OCI-LY7 (cell line): ENCODE results near the gene CPLX4. TPM values are rescaled to one million over a fixed set of nuclear protein-coding genes. Genes with fewer than 3 reads are reported as not detected.

ENCODE experiments used
- BruUV-seq: library from RNA; stranded (reverse); fragments of 400-500 nt; replicated peaks from 2 replicates; lab custom pipeline; 2021; lab: Mats Ljungman, UMichigan
- CTCF ChIA-PET: fragments of 300-600 bp; sonication (Branson Sonifier 250); formaldehyde crosslinking; loops from one replicate; lab custom pipeline; 2022; ENCODE audit warnings: antibody characterized with exemption; ENCODE audit not compliant: unreplicated experiment; lab: Charles Lee
- POLR2A ChIA-PET: fragments of 300-600 bp; sonication (Branson Sonifier 250); formaldehyde crosslinking; loops from one replicate; lab custom pipeline; 2022; ENCODE audit warnings: antibody characterized with exemption; lab: Charles Lee
- DNase-seq: peaks from one replicate; pipeline ENCODE4 v3.0.0-alpha.2; 2015; ENCODE audit warnings: low spot score
- H2AFZ ChIP-seq: fragments of 200-600 bp; sonication (generic), shearing (Covaris generic); 2 replicates; pipeline ENCODE4 v1.6.1; 2014; ENCODE audit warnings: mild to moderate bottlenecking, antibody characterized with exemption, low read length, moderate library complexity
- H3K27ac ChIP-seq: fragments of 200-600 bp; sonication (generic); 2 replicates; pipeline ENCODE4 v1.5.1; 2014; ENCODE audit warnings: mixed run types, low read depth, mild to moderate bottlenecking, moderate library complexity, low read length, inconsistent platforms; ENCODE audit not compliant: poor library complexity, severe bottlenecking
- H3K36me3 ChIP-seq: fragments of 200-600 bp; sonication (generic); 2 replicates; pipeline ENCODE4 v1.6.1; 2014; ENCODE audit warnings: mild to moderate bottlenecking, antibody characterized with exemption, low read length, moderate library complexity, mixed read lengths; ENCODE audit not compliant: insufficient read depth
- H3K4me1 ChIP-seq: fragments of 200-600 bp; sonication (generic); 2 replicates; pipeline ENCODE4 v1.5.1; 2014; ENCODE audit warnings: mild to moderate bottlenecking, low read length; ENCODE audit not compliant: insufficient read depth, poor library complexity, severe bottlenecking
- H3K4me2 ChIP-seq: fragments of 200-600 bp; sonication (generic); 2 replicates; pipeline ENCODE4 v1.6.1; 2014; ENCODE audit warnings: mild to moderate bottlenecking, low read length
- H3K4me3 ChIP-seq: fragments of 200-600 bp; sonication (generic); 2 replicates; pipeline ENCODE4 v1.5.1; 2014; ENCODE audit warnings: mild to moderate bottlenecking, low read depth, low read length; ENCODE audit not compliant: poor library complexity, severe bottlenecking
- H3K79me2 ChIP-seq: fragments of 200-600 bp; sonication (generic); 2 replicates; pipeline ENCODE4 v1.6.1; 2016; ENCODE audit warnings: low read depth, mild to moderate bottlenecking, low read length, moderate library complexity, mixed read lengths; ENCODE audit not compliant: insufficient read depth
- H3K9me2 ChIP-seq: fragments of 200-600 bp; sonication (generic); 2 replicates; pipeline ENCODE4 v1.6.1; 2016; ENCODE audit warnings: mild to moderate bottlenecking, low read length, mixed read lengths; ENCODE audit not compliant: insufficient read depth
- H3K9me3 ChIP-seq: fragments of 200-600 bp; sonication (generic); 2 replicates; pipeline ENCODE4 v1.6.1; 2014; ENCODE audit warnings: mild to moderate bottlenecking, mixed run types, low read length, mixed read lengths
- H4K20me1 ChIP-seq: fragments of 200-600 bp; sonication (generic); 2 replicates; pipeline ENCODE4 v1.6.1; 2014; ENCODE audit warnings: mild to moderate bottlenecking, antibody characterized with exemption, low read length, moderate library complexity, mixed read lengths; ENCODE audit not compliant: insufficient read depth
- EZH2phosphoT487 ChIP-seq: fragments of 200-600 bp; sonication (generic); IDR thresholded peaks from 2 replicates; pipeline ENCODE4 v1.6.1; 2018; ENCODE audit warnings: low read depth, borderline replicate concordance, mild to moderate bottlenecking, mixed run types, antibody characterized with exemption, low read length, moderate library complexity, mixed read lengths
- intact Hi-C: fragments of 100-400 bp; cut with micrococcal nuclease; formaldehyde crosslinking; loops from one replicate; pipeline ENCODE4 v1.10.0; 2022; ENCODE audit not compliant: unreplicated experiment
- total RNA-seq, 2 experiments: library from RNA; depleted of rRNA in 1 of 2; stranded (reverse); fragments of >200 nt in 1 of 2; shearing (Covaris generic) in 1 of 2; gene quantifications; 2 replicates each; pipeline ENCODE4 v1.2.3, GENCODE V29; 2014 to 2022
- TF ChIP-seq, protein P1 (sequence below): fragments of 200-600 bp; sonication (generic); conservative IDR thresholded peaks from 2 replicates; pipeline ENCODE4 v1.5.1; 2014; ENCODE audit warnings: mild to moderate bottlenecking, antibody characterized with exemption, low read length, moderate library complexity, mixed read lengths

The CPLX4 gene
- total RNA-seq, 2 experiments from 2014 or later, result not detected

DNA sequence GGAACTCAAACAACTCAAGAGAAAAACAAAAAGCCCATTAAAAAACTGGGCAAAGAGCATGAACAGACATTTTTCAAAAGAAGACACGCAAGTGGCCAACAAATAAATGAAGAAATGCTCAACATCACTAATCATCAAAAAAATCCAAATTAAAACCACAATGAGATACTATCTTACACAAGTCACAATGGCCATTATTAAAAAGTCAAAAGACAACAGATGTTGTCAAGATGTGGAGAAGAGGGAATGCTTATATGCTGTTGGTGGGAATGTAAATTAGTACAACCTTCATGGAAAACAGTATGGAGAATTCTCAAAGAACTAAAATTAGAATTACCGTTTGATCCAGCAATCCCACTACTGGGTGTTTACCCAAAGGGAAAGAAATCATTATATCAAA is 25.5 kb upstream of the CPLX4 start:
- peaks cover 6% of the 10 kb centered on the region; the same call in 1 of the 2 replicates for H3K9me3 ChIP-seq
- H3K4me2 ChIP-seq, result no peak overlapping the region
- TF ChIP-seq, protein P1, sequence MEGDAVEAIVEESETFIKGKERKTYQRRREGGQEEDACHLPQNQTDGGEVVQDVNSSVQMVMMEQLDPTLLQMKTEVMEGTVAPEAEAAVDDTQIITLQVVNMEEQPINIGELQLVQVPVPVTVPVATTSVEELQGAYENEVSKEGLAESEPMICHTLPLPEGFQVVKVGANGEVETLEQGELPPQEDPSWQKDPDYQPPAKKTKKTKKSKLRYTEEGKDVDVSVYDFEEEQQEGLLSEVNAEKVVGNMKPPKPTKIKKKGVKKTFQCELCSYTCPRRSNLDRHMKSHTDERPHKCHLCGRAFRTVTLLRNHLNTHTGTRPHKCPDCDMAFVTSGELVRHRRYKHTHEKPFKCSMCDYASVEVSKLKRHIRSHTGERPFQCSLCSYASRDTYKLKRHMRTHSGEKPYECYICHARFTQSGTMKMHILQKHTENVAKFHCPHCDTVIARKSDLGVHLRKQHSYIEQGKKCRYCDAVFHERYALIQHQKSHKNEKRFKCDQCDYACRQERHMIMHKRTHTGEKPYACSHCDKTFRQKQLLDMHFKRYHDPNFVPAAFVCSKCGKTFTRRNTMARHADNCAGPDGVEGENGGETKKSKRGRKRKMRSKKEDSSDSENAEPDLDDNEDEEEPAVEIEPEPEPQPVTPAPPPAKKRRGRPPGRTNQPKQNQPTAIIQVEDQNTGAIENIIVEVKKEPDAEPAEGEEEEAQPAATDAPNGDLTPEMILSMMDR, result no peak
- TF ChIP-seq EZH2phosphoT487, result no peak
- H3K9me2 ChIP-seq, result no peaks in the 10 kb centered on the region
- H3K4me1 ChIP-seq, result no peaks in the 10 kb centered on the region
- no TSS peak for BruUV-seq
- POLR2A ChIA-PET, result no interaction called here
- peaks cover 17% of the 10 kb centered on the region; the same call in 1 of the 2 replicates for H3K79me2 ChIP-seq
- no peaks in the 10 kb centered on the region for H4K20me1 ChIP-seq
- intact Hi-C loops, result no loop called here
- peaks cover 98% of the 10 kb centered on the region for H3K36me3 ChIP-seq
- H2AFZ ChIP-seq, result no peak overlapping the region
- CTCF ChIA-PET, result no interaction called here
- DNase-seq, result no peak
- H3K27ac ChIP-seq, result no peak overlapping the region
- H3K4me3 ChIP-seq, result no peak overlapping the region

- Histone ChIP-seq H3K4me2 (no peak overlapping the region), H3K9me3 (peaks cover 6% of the 10 kb centered on the region; the same call in 1 of the 2 replicates), H3K27ac (no peak overlapping the region), H4K20me1 (no peaks in the 10 kb centered on the region), H3K9me2 (no peaks in the 10 kb centered on the region), H2AFZ (no peak overlapping the region), H3K4me3 (no peak overlapping the region), H3K4me1 (no peaks in the 10 kb centered on the region), H3K36me3 (peaks cover 93% of the 10 kb centered on the region), H3K79me2 (peaks cover 17% of the 10 kb centered on the region; the same call in 1 of the 2 replicates)
- ChIA-PET CTCF (no interaction called here), POLR2A (interaction anchor here (0.6 kb wide), 1 partner anchor 612 kb away, joined by 3 read pairs; no protein-coding TSS in a partner anchor)
- no peak for DNase-seq
- intact Hi-C loops, result no loop called here
- TF ChIP-seq, protein P1, result no peak
- no peak for TF ChIP-seq EZH2phosphoT487
- BruUV-seq, result no TSS peak
Observed at GRCh38 chr18:59340817-59341216, 22.4 kb upstream of the CPLX4 start.

DNA sequence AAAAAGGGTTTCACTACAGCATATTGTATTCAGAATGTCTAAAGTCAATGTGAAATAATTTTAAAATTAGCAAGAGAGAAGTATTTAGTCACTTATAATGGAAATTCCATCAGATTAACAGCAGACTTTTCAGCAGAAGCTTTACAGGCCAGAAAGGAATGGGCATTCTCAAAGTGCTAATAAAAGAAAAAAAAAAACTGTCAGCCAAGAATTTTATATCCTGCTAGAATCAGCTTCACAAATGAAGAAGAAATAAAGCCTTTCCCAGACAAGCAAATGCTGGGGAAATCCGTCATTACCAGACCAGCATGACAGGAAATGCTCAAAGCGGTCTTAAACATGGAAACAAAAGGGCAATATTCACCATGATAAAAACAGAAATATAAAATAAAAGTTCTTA is 21.9 kb upstream of the CPLX4 start:
- H3K79me2 ChIP-seq, result peaks cover 17% of the 10 kb centered on the region; the same call in 1 of the 2 replicates
- no peak overlapping the region for H3K27ac ChIP-seq
- H3K36me3 ChIP-seq, result peaks cover 89% of the 10 kb centered on the region
- H3K9me3 ChIP-seq, result peaks cover 6% of the 10 kb centered on the region; the same call in 1 of the 2 replicates
- BruUV-seq, result no TSS peak
- DNase-seq, result no peak
- no peak overlapping the region for H3K4me2 ChIP-seq
- intact Hi-C loops, result no loop called here
- H3K9me2 ChIP-seq, result no peaks in the 10 kb centered on the region
- TF ChIP-seq EZH2phosphoT487, result no peak
- ChIA-PET CTCF (no interaction called here), POLR2A (no interaction called here)
- no peak overlapping the region for H3K4me3 ChIP-seq
- no peaks in the 10 kb centered on the region for H3K4me1 ChIP-seq
- no peak overlapping the region for H2AFZ ChIP-seq
- H4K20me1 ChIP-seq, result no peaks in the 10 kb centered on the region
